Bone marrow (tissue), 2 donors: ENCODE data around the gene KCNQ4.

Experiments used
- DNase-seq, 2 donors: peaks; one replicate each; lab custom pipeline; 2025; lab: John Stamatoyannopoulos, UW

The KCNQ4 gene

GRCh38 chr1:40840526-40841323 lies 57.1 kb downstream of the KCNQ4 start:
- no peak for DNase-seq

GRCh38 chr1:40841602-40842001 lies 58.0 kb downstream of the KCNQ4 start:
- DNase-seq = no peak

- no peak for DNase-seq
Observed at GRCh38 chr1:40842207-40842606, 58.6 kb downstream of the KCNQ4 start.

GRCh38 chr1:40842691-40843090 lies 59.1 kb downstream of the KCNQ4 start:
- DNase-seq = no peak

GRCh38 chr1:40844079-40844478 lies 60.5 kb downstream of the KCNQ4 start:
- DNase-seq = no peak

- DNase-seq = peak in 1 of 2 donors; percentile 32
Observed at GRCh38 chr1:40844887-40845878, 61.6 kb downstream of the KCNQ4 start.

- no peak for DNase-seq
Observed at GRCh38 chr1:40845895-40846294, 62.3 kb downstream of the KCNQ4 start.

- DNase-seq = no peak
Observed at GRCh38 chr1:40847023-40847745, 63.6 kb downstream of the KCNQ4 start.

- no peak for DNase-seq
Observed at GRCh38 chr1:40848530-40849189, 65.1 kb downstream of the KCNQ4 start.

GRCh38 chr1:40849801-40850592 lies 66.4 kb downstream of the KCNQ4 start:
- peak; percentile 24 to 31 for DNase-seq

- DNase-seq = no peak
Observed at GRCh38 chr1:40851643-40852042, 68.1 kb downstream of the KCNQ4 start.

GRCh38 chr1:40853113-40853884 lies 69.7 kb downstream of the KCNQ4 start:
- no peak for DNase-seq

GRCh38 chr1:40853885-40854170 lies 70.2 kb downstream of the KCNQ4 start:
- DNase-seq = no peak

- DNase-seq = no peak
Observed at GRCh38 chr1:40855513-40855912, 71.9 kb downstream of the KCNQ4 start.

- no peak for DNase-seq
Observed at GRCh38 chr1:40856116-40856515, 72.5 kb downstream of the KCNQ4 start.

- no peak for DNase-seq
Observed at GRCh38 chr1:40856656-40857302, 73.2 kb downstream of the KCNQ4 start.

- no peak for DNase-seq
Observed at GRCh38 chr1:40857737-40858136, 74.2 kb downstream of the KCNQ4 start.

- no peak for DNase-seq
Observed at GRCh38 chr1:40858856-40859416, 75.3 kb downstream of the KCNQ4 start.

GRCh38 chr1:40860706-40861223 lies 77.2 kb downstream of the KCNQ4 start:
- no peak for DNase-seq
